OCI-LY1 (cell line): ENCODE data around the gene ARHGAP21.
A peak's percentile ranks its signal among the peaks of the same experiment; 100 is the strongest.

Experiments used
- H2AFZ ChIP-seq: fragments of 200-600 bp; sonication (generic), shearing (Covaris generic); 2 replicates; pipeline ENCODE4 v1.6.0; 2014; ENCODE audit warnings: antibody characterized with exemption, mild to moderate bottlenecking, low read length
- H3F3A ChIP-seq: fragments of 200-600 bp; sonication (generic), shearing (Covaris generic); 2 replicates; pipeline ENCODE4 v1.6.0; 2014; ENCODE audit warnings: mild to moderate bottlenecking, antibody characterized with exemption, low read length, moderate library complexity; ENCODE audit not compliant: insufficient read depth
- H3K27ac ChIP-seq: fragments of 200-600 bp; sonication (generic); 2 replicates; pipeline ENCODE4 v1.5.1; 2014; ENCODE audit warnings: low read length, mixed run types, mild to moderate bottlenecking, low read depth; ENCODE audit not compliant: poor library complexity, severe bottlenecking
- H3K27me3 ChIP-seq: fragments of 200-600 bp; sonication (generic); 2 replicates; pipeline ENCODE4 v1.6.0; 2014; ENCODE audit warnings: antibody characterized with exemption, mild to moderate bottlenecking, low read length, moderate library complexity; ENCODE audit not compliant: insufficient read depth
- H3K36me3 ChIP-seq: fragments of 200-600 bp; sonication (generic); 2 replicates; pipeline ENCODE4 v1.6.1; 2014; ENCODE audit warnings: mild to moderate bottlenecking, antibody characterized with exemption, low read length, moderate library complexity, mixed read lengths; ENCODE audit not compliant: insufficient read depth
- H3K4me1 ChIP-seq: fragments of 200-600 bp; sonication (generic); 2 replicates; pipeline ENCODE4 v1.5.1; 2014; ENCODE audit warnings: mild to moderate bottlenecking, low read length, moderate library complexity; ENCODE audit not compliant: insufficient read depth, severe bottlenecking
- H3K4me2 ChIP-seq: fragments of 200-600 bp; sonication (generic), shearing (Covaris generic); 2 replicates; pipeline ENCODE4 v1.6.1; 2014; ENCODE audit warnings: low read length
- H3K4me3 ChIP-seq: fragments of 200-600 bp; sonication (generic); 2 replicates; pipeline ENCODE4 v1.5.1; 2014; ENCODE audit warnings: low read length, low read depth, mild to moderate bottlenecking, mixed read lengths; ENCODE audit not compliant: poor library complexity, severe bottlenecking
- H3K79me2 ChIP-seq: fragments of 200-600 bp; shearing (Covaris generic); 2 replicates; pipeline ENCODE4 v1.6.1; 2016; ENCODE audit warnings: mixed run types, low read length, mixed read lengths; ENCODE audit not compliant: insufficient read depth
- H3K9ac ChIP-seq: fragments of 200-600 bp; sonication (generic), shearing (Covaris generic); 2 replicates; pipeline ENCODE4 v1.6.1; 2014; ENCODE audit warnings: mild to moderate bottlenecking, low read length, mixed read lengths
- H3K9me2 ChIP-seq: fragments of 200-600 bp; sonication (generic), shearing (Covaris generic); 2 replicates; pipeline ENCODE4 v1.6.1; 2014; ENCODE audit warnings: low read depth, mild to moderate bottlenecking, low read length, mixed read lengths
- H3K9me3 ChIP-seq: fragments of 200-600 bp; shearing (Covaris generic); 2 replicates; pipeline ENCODE4 v1.6.1; 2014; ENCODE audit warnings: low read length, mixed read lengths
- H4K20me1 ChIP-seq: fragments of 200-600 bp; sonication (generic), shearing (Covaris generic); 2 replicates; pipeline ENCODE4 v1.6.0; 2016; ENCODE audit warnings: mild to moderate bottlenecking, low read length; ENCODE audit not compliant: insufficient read depth
- CTCF ChIP-seq: fragments of 200-600 bp; sonication (generic), shearing (Covaris generic); IDR thresholded peaks from 2 replicates; pipeline ENCODE4 v1.5.1; 2017; ENCODE audit warnings: mild to moderate bottlenecking, antibody characterized with exemption, low read length, moderate library complexity, mixed read lengths
- EZH2 ChIP-seq: fragments of 200-600 bp; sonication (generic), shearing (Covaris generic); IDR thresholded peaks from 2 replicates; pipeline ENCODE4 v1.8.0; 2017; ENCODE audit warnings: borderline replicate concordance, mixed run types, mild to moderate bottlenecking, antibody characterized with exemption, low read length, moderate library complexity, mixed read lengths

ARHGAP21 gene

DNA sequence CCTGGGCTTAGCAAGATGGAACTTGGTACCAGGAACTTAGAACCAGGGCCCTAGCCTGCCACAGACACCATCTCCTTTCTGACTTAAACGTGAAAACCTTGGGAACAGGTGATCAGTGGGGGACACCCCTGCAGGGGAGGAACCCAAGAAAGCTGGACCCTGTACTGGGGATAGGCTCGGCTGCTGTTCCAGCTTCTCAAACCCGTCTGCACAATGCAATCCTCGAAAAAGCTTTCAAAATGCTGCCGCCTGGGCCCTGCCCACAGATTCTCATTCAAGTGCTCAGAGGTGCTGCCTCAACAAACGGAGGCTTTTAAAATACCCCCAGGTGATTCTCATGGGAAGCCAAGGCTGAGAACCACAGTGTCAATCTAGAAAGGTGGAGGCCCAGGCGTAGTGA lies 169.7 kb downstream of the ARHGAP21 start:
- Histone ChIP-seq H4K20me1 (no peaks in the 10 kb centered on the region), H3K4me2 (no peak overlapping the region), H3K36me3 (no peaks in the 10 kb centered on the region), H3F3A (no peaks in the 10 kb centered on the region), H3K4me3 (no peak overlapping the region), H3K4me1 (no peaks in the 10 kb centered on the region), H3K27ac (no peak overlapping the region), H2AFZ (no peak overlapping the region), H3K9me3 (no peaks in the 10 kb centered on the region), H3K79me2 (no peaks in the 10 kb centered on the region), H3K9ac (no peak overlapping the region), H3K27me3 (no peaks in the 10 kb centered on the region), H3K9me2 (no peaks in the 10 kb centered on the region)
- no peak for TF ChIP-seq CTCF

GRCh38 chr10:24553051-24553612 lies 170.6 kb downstream of the ARHGAP21 start:
- H3K4me1 ChIP-seq = no peaks in the 10 kb centered on the region

DNA sequence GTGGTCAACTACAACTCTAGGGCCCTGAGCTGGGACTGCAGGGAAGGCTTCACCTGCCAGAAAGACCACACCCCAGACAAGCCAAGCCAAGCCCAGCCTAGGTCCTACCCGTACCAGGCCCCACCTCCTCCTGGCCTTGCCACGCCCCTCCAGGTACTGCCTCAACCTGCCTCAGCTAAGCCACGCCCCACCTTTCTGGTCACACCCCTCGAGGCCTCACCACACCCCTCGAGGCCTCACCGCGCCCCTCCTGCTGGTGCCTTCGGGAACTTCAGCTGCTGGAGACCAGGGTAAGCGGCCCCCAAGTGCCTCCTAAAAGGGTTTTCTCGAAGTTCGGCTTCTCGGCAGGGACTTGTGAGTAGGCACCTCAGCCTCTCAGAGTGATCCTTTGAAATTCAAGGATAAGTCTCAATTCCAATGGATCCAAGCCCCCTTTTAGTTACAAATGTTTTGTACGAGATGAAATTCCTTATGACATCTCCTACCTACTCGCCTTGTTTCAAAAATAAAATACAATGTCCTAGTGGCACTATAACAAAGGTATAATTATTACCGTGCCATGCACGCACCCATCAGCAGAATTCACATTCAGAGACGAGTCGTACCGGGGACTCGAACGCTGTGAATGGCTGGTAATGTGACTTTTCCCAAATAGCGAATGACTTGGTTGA lies 171.2 kb downstream of the ARHGAP21 start:
- Histone ChIP-seq H3K27me3 (no peaks in the 10 kb centered on the region), H3K9ac (no peak overlapping the region), H3K9me2 (no peaks in the 10 kb centered on the region), H3K36me3 (no peaks in the 10 kb centered on the region), H3F3A (no peaks in the 10 kb centered on the region), H3K27ac (no peak overlapping the region), H4K20me1 (no peaks in the 10 kb centered on the region), H3K79me2 (no peaks in the 10 kb centered on the region), H3K9me3 (no peaks in the 10 kb centered on the region), H3K4me1 (no peaks in the 10 kb centered on the region), H3K4me2 (no peak overlapping the region), H2AFZ (no peak overlapping the region), H3K4me3 (no peak overlapping the region)
- TF ChIP-seq CTCF = peak; percentile 40
- no peak for TF ChIP-seq EZH2

More at GRCh38 chr10:24553051-24553612, 170.6 kb downstream of the ARHGAP21 start:
- no peak overlapping the region for H3K27ac ChIP-seq
- H3K79me2 ChIP-seq = no peaks in the 10 kb centered on the region
- H3K27me3 ChIP-seq = no peaks in the 10 kb centered on the region
- no peaks in the 10 kb centered on the region for H4K20me1 ChIP-seq
- no peaks in the 10 kb centered on the region for H3F3A ChIP-seq
- no peak overlapping the region for H3K4me3 ChIP-seq
- no peak overlapping the region for H3K9ac ChIP-seq
- H3K36me3 ChIP-seq = no peaks in the 10 kb centered on the region
- H2AFZ ChIP-seq = no peak overlapping the region
- H3K9me2 ChIP-seq = no peaks in the 10 kb centered on the region
- TF ChIP-seq CTCF (no peak), EZH2 (no peak)
- no peak overlapping the region for H3K4me2 ChIP-seq
- no peaks in the 10 kb centered on the region for H3K9me3 ChIP-seq
